Fibroblast of gingiva (primary cell): Measurements from ENCODE around the gene FOXP4.

ENCODE experiments used
- DNase-seq: peaks from one replicate; pipeline ENCODE4 v3.0.0-alpha.2; 2011; ENCODE audit warnings: low read depth

The FOXP4 gene

GRCh38 chr6:41585605-41586004 lies 39.4 kb downstream of the FOXP4 start:
- no peak for DNase-seq

- DNase-seq: no peak
These were observed 40.2 kb downstream of the FOXP4 start for GRCh38 chr6:41586252-41587007.

GRCh38 chr6:41587131-41587879 lies 41.1 kb downstream of the FOXP4 start:
- DNase-seq: no peak

GRCh38 chr6:41588111-41588510 lies 41.9 kb downstream of the FOXP4 start:
- DNase-seq: no peak

- DNase-seq: no peak
These were observed 43.0 kb downstream of the FOXP4 start for GRCh38 chr6:41589223-41589622.

GRCh38 chr6:41589636-41590622 lies 43.7 kb downstream of the FOXP4 start:
- DNase-seq: no peak

GRCh38 chr6:41591122-41591521 lies 44.9 kb downstream of the FOXP4 start:
- DNase-seq: no peak

- peak; percentile 29 for DNase-seq
These were observed 45.8 kb downstream of the FOXP4 start for GRCh38 chr6:41591859-41592502.

GRCh38 chr6:41593406-41593805 lies 47.2 kb downstream of the FOXP4 start:
- no peak for DNase-seq

GRCh38 chr6:41593839-41594238 lies 47.7 kb downstream of the FOXP4 start:
- DNase-seq: no peak

- peak; percentile 79 for DNase-seq
These were observed 48.1 kb downstream of the FOXP4 start for GRCh38 chr6:41594326-41594725.

GRCh38 chr6:41594766-41595165 lies 48.6 kb downstream of the FOXP4 start:
- DNase-seq: no peak

- no peak for DNase-seq
These were observed 49.0 kb downstream of the FOXP4 start for GRCh38 chr6:41595166-41595565.

- no peak for DNase-seq
These were observed 50.0 kb downstream of the FOXP4 start for GRCh38 chr6:41596096-41596685.

GRCh38 chr6:41596807-41597206 lies 50.6 kb downstream of the FOXP4 start:
- no peak for DNase-seq

- DNase-seq: no peak
These were observed 51.2 kb downstream of the FOXP4 start for GRCh38 chr6:41597246-41598000.

GRCh38 chr6:41598670-41599014 lies 52.5 kb downstream of the FOXP4 start:
- DNase-seq: no peak

GRCh38 chr6:41599015-41599851 lies 53.1 kb downstream of the FOXP4 start:
- no peak for DNase-seq

- DNase-seq: no peak
These were observed 53.8 kb downstream of the FOXP4 start for GRCh38 chr6:41599852-41600445.
